Hematopoietic multipotent progenitor cell (in vitro differentiated cells): ENCODE measurements around the gene NAA30. TPM values are rescaled to one million over a fixed set of nuclear protein-coding genes. Genes with fewer than 3 reads are reported as not detected.
A peak's percentile ranks its signal among the peaks of the same experiment; 100 is the strongest.
"Not testable (repeated sequence)": the region's sequence is repeated elsewhere in the genome, so short reads cannot be mapped to it uniquely, and the experiment has no call there.

Experiments
- DNase-seq, 3 donors: peaks; one replicate each; pipeline ENCODE4 v3.0.0-alpha.2; 2011 to 2015; ENCODE audit warnings: low read depth in 2 of 3, low spot score in 2 of 3
- total RNA-seq: library from RNA; depleted of rRNA; stranded (reverse); fragments of >200 nt; gene quantifications from one replicate; pipeline ENCODE4 v1.2.3, GENCODE V29; 2012

NAA30 gene
- total RNA-seq: 9.4 TPM

DNA sequence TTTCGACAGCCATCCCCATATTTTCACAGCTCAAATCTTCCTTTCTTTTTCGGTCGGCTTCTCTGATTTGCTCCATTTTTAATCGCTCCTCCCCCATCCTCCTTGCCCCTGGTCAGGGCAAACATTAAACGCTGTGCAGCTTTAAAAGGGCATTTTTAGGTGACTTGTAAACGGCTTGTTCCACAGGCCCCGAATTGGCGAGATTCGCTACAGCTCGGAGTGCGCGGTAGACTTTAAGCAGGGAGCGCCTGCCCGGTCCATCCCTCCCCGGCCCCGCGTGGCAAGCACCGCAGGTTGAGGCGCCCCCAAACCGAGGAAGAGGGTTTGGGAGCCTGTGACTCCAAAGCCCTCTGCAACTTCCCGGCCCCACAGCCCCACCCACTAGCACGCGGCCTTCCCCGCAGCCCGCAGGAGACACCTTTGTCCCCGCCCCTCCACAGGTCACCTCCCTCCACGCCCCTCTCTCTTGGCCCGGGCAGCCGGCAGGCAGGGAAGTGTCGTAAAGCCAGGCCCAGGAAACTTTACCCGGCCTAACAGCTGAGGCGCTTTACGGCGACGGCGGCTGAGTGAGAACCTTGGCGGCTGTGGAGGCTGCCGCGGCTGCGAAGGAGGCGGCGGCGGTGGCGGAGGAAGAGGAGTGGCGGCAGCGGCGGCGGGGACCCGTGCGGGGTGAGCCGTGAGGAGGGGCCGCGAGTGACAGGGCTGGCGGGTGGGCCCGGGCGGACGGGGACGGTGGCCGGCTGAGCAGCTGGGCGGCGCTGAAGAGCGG, at the start of gene NAA30:
Gene NAA30 (plus strand): TSS at position 550 of the 769 bp plus-strand sequence. CDS start 372 bp downstream, outside the sequence.
- peak; percentile 73 to 97 (median 96) for DNase-seq

DNA sequence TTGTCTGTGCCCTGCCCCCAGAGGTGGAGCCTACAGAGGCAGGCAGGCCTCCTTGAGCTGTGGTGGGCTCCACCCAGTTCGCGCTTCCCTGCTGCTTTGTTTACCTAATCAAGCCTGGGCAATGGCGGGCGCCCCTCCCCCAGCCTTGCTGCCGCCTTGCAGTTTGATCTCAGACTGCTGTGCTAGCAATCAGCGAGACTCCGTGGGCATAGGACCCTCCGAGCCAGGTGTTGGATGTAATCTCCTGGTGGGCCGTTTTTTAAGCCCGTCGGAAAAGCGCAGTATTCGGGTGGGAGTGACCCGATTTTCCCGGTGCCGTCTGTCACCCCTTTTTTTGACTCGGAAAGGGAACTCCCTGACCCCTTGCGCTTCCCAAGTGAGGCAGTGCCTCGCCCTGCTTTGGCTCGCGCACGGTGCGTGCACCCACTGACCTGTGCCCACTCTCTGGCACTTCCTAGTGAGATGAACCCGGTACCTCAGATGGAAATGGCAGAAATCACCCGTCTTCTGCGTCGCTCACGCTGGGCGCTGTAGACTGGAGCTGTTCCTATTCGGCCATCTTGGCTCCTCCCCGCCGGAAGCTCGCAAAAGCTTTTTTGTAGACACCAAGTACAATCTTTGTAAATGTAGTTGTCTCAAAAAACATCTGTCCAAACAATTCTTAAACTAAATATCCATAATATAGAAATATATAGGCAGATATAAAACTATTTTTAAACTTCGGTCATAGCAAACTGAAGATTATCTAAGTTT, 46.7 kb upstream of the NAA30 start:
- not testable (repeated sequence) for DNase-seq

DNA sequence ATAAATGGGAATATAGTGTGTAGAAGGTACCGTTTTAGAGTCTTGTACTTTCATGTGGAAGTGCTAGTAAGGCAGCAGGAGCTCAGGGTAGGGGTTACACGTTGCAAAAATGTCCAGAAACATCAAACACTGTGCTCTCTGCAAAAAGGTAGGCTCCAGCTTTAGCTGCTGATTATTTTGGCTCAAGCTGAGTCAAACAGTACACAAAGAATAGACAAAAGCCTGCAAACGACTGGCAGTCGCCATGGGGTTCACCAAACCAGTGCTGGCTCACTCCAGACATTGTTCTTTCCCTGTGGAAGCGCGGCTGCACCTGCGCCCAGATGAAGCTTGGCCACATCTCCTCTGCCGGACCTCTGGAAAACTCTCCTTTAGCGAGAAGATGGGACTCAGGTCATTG, 45.3 kb upstream of the NAA30 start:
- no peak for DNase-seq

DNA sequence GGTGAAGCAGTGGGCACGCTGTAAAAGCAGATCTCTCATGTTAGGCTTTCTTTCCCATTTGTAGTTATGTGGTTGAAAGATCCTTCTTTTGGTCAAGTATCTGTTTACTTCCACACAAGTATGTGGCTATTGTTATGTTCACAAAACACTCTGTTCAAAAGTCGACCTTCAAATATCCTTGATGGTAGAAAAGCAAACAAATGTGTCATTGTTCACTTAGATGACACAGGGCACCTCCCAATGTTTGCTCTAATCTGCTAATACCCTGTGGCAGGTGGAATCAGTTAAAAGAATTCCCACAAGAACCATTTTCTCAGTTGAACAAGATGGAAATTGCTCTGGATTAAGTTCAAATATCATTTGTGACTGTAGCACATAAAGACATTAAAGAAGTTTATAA, 43.6 kb upstream of the NAA30 start:
- no peak for DNase-seq

DNA sequence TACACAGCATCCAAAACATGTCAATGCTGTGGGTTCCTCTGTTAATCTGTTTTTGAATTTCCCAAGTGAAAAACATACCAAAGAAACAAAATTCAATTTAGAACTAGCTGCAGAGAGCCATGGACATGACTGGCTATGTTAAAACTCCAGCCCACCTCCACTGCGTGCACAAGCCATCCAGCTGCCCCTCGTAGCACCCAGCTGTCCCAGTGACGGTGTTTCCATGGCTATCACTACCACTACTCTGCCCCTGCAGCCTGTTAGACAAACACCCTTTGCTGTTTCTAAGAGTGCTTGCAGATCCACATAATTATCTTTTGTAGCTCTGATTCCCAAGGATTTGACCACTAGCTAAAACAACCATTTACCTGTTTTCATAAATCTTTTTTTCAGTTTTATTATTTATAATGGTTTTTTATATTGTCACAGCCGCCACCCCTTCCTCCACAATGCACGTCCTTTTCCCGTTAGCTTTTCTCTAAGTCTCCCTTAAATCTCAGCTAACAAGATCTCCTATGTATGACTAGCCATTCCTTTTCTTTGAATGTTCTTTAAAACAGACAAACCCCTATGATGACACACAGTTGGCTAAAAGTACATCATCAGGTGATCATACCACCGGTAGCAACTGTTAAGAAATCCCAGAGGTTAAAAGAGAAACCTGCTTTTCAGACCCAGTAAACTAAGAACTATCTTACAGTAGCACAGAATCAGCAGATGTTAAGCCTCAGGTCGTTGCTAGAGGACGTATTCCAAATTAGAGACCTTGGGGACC, 37.8 kb upstream of the NAA30 start:
- DNase-seq: no peak

DNA sequence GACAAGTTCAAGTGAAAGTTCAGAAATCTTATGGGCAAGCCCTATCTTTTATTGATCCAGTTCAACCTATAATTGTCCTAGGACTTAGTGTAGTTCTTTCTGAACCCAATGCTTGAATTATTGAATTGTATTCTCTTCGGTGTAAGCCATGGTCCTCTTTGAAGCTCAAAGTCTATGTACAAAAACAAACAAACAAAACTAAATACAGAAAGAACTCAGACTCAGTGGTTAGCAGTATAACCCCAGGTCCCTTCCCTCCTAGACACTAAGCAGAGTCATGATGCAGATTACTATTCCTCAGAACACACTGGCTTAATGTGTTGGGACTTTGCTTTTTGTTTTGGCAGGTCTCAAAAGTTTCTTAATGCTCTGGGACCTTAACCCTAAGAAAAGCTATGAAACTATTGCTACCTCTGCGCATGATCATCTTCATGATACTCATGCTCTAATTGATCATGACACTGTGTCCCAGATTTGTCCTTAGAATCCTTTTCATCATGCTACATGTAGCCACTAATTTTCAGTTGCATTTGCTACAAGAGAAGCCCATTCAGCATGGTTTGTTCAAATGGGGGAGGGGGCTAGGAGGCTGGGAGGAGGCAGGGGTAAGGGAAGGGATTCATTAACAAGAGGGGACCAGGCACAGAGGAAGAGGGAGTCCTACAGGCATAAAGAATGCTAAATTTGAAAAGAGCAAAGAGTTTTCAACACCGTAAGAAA, 35.1 kb upstream of the NAA30 start:
- DNase-seq: no peak

DNA sequence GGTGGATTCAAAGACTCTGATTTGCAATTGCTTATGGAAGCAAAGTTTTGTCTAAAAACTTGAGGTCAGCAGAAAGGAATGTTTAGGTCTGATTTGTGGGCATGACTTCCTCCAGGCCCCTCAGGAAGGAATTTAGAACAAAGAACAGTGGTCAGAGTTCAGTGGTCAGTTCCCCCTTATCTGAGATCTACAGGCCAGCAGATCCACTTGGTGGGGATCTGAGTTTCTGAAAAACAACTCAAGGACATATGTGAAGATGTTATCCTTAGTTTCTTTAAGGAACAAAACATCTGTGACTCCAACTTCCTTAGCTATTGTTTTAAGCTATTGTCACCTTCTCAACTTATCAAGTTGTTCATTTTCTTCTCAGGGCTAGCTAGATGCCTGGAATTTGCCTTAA, 28.0 kb upstream of the NAA30 start:
- no peak for DNase-seq

DNA sequence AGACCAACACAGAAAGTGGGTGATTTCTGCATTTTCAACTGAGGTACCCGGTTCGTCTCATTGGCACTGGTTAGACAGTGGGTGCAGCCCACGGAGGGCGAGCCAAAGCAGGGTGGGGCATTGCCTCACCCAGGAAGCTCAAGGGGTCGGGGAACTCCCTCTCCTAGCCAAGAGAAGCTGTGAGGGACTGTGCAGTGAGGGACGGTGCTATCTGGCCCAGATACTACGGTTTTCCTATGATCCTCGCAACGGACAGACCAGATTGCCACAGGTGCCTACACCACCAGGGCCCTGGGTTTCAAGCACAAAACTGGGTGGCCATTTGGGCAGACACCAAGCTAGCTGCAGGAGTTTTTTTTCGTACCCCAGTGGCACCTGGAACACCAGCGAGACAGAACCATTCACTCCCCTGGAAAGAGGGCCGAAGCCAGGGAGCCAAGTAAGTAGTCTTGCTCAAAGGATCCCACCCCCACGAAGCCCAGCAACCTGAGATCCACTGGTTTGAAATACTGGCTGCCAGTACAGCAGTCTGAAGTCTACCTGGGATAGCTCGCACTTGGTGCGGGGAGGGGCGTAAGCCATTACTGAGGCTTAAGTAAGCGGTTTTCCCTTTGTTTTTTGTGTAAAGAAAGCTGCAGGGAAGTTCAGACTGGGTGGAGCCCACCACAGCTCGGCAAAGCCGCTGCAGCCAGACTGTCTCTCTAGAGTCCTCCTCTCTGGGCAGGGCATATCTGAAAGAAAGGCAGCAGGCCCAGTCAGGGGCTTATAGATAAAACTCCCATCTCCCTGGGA, 25.5 kb upstream of the NAA30 start:
- DNase-seq: no peak

DNA sequence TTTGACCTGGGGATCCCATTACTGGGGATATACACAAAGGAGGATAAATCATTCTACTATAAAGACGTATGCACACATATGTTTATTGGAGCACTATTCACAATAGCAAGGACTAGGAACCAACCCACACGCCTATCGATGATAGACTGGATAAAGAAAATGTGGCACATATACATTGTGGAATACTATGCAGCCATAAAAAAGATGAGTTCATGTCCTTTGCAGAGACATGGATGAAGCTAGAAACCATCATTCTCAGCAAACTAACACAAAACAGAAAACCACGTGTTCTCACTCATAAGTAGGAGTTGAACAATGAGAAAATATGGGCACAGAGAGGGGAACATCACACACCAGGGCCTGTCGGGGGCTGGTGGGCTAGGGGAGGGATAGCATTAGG, 20.2 kb upstream of the NAA30 start:
- not testable (repeated sequence) for DNase-seq

DNA sequence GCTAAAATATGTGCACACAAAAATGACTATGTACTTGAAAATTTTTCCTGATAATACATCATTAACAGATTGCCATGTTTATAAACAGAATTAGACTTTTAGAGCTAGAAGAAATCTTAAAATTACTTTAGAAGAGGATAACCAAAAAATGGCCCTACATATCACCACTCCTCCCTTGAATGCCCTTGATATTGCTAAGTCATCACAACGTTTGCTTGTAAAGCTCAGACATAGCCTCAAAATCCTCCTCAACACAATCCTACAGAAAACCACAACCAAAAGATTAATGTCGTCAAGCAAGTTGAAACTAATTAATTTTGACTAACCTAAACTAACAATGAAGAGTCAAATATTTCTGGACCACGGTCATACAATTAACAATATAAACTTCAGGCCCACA, 19.4 kb upstream of the NAA30 start:
- no peak for DNase-seq

DNA sequence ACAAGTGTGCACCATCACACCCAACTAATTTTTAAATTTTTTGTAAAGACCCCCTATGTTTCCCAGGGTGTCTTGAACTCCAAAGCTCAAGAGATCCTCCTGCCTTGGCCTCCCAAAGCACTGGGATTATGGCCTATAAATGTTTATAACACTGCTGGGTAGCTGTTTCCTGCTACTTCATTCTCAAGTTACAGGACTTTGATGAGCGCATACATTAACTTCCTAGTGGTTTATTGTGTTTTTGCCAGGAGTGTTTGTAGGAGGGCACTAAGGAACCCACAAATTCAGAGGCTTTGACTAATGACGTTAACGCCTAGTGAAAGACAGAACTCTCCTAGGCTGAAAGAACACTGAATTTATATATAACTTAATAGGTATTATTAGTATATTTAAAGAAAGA, 15.2 kb upstream of the NAA30 start:
- DNase-seq: no peak

DNA sequence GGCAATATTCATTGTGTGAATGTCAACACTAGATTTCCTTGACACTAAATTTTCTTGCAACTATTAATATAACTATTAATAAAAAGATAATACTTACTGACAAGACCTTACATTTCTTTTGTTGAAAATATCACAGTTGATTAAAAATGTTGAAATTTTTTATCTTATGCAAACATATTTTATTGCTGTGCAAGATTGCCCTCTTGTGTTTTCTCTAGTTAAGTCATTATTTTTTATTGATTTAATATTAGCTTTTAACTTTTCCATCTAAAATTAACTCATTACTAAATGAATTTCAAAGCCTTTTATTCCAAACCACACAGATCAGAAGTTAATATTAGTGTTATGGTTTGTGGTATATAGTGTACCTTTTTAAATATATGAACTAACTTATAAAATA, 11.7 kb upstream of the NAA30 start:
- DNase-seq: no peak

DNA sequence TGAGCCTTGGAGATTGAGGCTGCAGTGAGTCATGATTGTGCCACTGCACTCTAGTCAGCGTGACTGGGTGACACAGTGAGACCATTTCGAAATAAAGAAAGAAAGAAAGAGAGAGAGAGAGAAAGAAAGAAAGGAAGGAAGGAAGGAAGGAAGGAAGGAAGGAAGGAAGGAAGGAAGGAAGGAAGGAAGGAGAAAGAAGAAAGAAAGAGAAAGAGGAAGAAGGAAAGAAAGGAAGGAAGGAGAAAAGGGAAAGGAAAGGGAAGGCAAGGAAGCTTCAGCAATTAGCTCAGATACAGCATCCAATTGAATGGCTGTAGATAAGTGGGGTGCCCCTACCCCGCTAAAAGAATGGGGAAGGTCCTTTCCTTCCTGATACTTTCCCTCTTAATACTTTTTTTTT, 9.5 kb upstream of the NAA30 start:
- DNase-seq: no peak

DNA sequence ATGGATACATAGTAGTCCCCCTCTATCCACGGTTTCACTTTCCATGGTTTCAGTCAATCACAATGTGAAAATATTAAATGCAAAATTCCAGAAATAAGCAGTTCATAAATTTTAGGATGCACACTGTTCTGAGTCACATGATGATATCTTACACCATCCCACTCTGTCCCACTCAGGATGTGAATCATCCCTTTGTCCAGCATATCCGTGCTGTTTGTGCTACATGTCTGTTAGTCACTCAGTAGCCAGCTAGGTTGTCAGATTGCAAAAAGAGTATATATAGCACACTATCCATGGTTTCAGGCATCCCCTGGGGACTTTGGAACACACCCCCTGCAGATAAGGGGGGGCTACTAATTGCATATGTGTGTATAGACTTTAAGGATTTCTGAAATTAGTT, 8.1 kb upstream of the NAA30 start:
- no peak for DNase-seq

DNA sequence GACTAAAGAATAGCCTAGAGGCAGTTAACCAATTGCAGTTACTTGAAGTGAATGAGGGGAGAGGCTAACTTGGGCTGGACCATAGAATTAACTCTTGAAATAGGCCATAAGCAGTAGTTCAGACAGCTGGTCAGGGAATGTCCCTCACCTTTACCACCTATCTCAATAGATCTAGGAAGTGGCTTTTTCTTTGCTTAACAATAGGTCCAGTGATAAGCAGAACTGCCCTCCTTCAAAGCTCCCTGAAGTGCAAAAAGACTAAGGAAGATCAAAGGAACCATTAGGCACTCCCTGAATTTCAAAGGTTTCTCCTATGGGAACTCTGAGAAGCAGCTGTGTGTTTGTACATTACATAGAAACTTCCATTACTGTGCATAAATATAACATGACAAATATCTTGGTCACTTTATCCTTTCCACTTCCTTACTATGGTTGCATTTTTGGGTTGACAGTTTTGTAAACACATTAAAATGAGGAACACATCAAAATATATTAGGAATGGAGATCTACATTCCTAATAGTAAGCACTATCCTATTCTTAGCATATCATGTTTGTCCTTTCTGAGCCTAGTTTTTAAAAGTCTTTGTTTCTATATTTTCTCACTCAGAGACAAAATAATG, 7.2 kb upstream of the NAA30 start:
- no peak for DNase-seq

DNA sequence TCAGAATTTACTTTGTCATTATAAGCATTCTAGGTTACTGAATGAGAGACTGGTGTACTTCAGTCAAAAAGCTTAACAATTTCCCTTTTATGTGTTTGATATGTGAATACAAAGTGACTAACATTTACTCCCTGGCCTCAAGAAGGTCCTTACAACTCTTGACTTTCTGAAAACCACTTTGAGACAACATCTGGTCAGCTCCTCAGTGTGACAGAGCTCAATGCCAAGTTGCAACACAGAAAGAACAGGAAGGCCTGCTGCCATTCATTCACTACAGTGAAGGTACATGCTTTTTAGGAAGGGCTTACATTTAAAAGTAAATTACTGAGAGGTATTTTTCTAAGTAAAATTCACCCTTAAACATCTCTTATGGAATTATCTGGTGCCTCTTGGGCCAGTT, 2.3 kb upstream of the NAA30 start:
- peak in 1 of 3 donors; percentile 12 for DNase-seq

DNA sequence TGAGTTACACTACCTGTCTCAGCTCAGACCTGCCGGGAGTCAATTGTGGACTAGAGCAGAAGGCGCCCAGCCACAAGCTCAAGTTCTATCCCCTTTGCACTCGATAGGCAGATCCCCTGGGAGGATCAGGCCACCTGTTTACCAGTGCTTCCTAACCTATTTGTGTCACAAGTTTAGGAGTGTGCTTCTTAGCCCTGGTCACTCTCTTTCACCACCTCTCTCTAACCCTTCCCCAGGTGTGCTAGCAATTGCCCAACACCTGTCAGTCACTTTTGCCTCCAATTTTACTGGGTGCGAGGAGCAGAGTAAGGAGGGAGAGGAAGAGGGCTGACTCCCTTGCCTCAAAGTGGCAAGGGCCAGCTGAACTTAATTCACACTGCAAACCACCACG, 745 bp upstream of the NAA30 start:
- peak in 1 of 3 donors; percentile 2 for DNase-seq

DNA sequence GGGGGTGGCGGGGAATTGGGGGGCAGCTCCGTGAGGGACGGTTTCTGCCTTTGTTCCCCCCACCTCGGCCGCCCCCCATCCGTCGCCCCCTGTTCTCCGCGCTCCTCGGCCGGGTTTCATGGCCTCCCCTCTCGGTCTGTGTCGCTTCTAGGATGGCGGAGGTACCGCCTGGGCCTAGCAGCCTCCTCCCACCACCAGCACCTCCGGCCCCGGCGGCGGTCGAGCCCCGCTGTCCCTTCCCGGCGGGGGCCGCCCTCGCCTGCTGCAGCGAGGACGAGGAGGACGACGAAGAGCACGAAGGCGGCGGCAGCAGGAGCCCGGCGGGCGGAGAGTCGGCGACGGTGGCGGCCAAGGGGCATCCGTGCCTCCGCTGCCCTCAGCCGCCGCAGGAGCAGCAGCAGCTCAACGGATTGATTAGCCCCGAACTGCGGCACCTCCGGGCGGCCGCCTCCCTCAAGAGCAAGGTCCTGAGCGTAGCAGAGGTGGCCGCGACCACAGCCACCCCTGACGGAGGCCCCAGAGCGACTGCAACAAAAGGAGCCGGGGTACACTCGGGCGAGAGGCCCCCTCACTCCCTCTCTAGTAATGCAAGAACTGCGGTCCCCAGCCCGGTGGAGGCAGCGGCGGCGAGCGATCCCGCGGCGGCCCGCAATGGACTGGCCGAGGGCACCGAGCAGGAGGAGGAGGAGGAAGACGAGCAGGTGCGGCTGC, 575 bp downstream of the NAA30 start:
- peak in 2 of 3 donors; percentile 31 to 57 for DNase-seq
